NCI-H1105 (cell line): ENCODE measurements around the gene PRDM4.
"Not testable (repeated sequence)": the region's sequence is repeated elsewhere in the genome, so short reads cannot be mapped to it uniquely, and the experiment has no call there.

Experiments used
- DNase-seq: peaks from one replicate; lab custom pipeline; 2025; lab: John Stamatoyannopoulos, UW

The PRDM4 gene

GRCh38 chr12:107695772-107696171 is 65.2 kb downstream of the PRDM4 start:
- not testable (repeated sequence) for DNase-seq

GRCh38 chr12:107685360-107686248 is 75.3 kb downstream of the PRDM4 start, which contains the start of gene PWP1:
TSS of gene PWP1 (plus strand) at chr12:107685799. CDS start at chr12:107685900, 101 bp downstream.
- peak; percentile 97 for DNase-seq

GRCh38 chr12:107684990-107685359 is 76.0 kb downstream of the PRDM4 start:
- DNase-seq = peak; percentile 58

- no peak for DNase-seq
Observed at GRCh38 chr12:107684029-107684795, 76.7 kb downstream of the PRDM4 start.
